GM19035 (cell line): ENCODE measurements around the gene NPFFR2.
A peak's percentile ranks its signal among the peaks of the same experiment; 100 is the strongest.
"Not testable (repeated sequence)": the region's sequence is repeated elsewhere in the genome, so short reads cannot be mapped to it uniquely, and the experiment has no call there.

Experiments
- ATAC-seq: cut with Tn5 transposase; IDR thresholded peaks from one replicate; pipeline ENCODE4 v1.9.1; 2021; ENCODE audit not compliant: unreplicated experiment

The NPFFR2 gene

DNA sequence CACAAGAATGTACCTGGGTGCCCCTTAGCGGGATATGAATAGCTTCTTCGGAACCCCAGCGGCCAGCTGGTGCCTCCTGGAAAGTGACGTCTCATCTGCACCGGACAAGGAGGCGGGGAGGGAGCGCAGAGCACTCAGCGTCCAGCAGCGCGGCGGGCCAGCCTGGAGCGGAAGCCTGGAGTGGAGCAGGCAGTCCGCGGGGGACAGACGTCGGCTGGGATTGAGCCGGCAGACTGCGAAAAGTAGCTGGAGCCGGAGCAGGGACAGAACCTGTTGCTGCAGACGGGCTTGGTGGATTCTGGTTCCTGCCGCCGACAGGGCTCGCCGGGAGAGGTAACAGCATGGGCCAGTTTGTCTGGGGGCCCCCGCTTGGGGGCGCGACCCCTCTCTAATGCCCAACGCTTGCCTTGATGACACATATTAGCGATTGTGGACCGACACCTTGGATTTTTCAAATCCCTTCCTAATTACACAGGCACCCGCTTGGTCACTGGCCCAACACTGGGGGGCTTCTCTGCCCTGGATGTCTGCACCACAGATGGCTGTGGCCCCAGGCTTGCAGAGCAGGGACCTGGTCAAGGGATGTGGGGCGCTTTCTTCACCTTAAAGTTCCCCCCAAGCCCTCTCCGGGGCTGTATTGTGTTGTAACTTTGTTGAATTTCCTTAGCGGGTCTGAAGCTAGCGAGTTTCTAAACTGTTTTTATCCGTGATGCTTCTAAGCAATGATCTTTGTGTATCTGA is at the start of gene NPFFR2:
Gene NPFFR2, plus strand, starts transcription at position 133 of the 741 bp plus-strand sequence. CDS start 96,592 bp downstream, outside the sequence.
- no peak for ATAC-seq

GRCh38 chr4:71992571-71993312 is 39.1 kb upstream of the NPFFR2 start:
- ATAC-seq = no peak

DNA sequence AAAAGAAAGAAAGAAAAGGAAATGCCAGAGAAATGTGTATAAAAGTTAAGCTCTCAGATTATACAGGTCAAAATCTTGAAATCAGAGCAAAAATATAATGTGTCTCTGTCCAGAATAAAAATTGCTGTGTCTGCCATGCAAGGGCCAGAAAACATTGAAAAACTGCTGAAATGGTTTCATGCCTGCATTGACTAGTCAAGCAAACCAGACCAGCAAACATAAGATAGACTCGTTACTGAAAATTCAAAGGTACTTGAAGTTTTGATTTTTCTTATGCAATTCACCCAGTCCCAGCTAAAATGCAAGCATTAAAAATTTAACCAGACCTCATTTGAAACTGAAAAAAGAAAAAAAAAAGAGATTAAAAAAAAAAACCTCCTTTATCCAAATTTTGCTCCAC is 37.2 kb upstream of the NPFFR2 start:
- no peak for ATAC-seq

- ATAC-seq = no peak
Observed at GRCh38 chr4:71995297-71995696, 36.5 kb upstream of the NPFFR2 start.

- ATAC-seq = no peak
Observed at GRCh38 chr4:72006586-72006985, 25.2 kb upstream of the NPFFR2 start.

GRCh38 chr4:72011906-72012305 is 19.9 kb upstream of the NPFFR2 start:
- no peak for ATAC-seq

DNA sequence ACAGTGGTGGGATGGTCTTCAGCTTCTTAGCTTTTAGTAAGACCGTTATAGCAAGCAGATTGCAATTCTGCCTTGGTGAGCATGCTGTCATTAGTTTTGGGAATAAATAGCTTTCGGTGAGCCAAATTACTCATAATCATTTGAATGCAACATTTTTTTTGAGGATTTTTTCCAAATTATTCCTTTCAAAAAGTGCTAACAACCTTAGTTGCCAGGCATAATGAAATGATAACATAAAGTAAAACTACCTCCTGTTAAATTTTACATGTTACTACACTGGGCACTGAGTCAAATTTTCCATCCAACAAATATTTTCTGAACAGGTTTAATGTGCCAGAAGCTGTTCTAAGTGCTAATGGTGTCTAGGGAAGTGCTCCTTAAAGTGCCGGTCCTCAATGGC is 15.8 kb upstream of the NPFFR2 start:
- ATAC-seq = no peak

DNA sequence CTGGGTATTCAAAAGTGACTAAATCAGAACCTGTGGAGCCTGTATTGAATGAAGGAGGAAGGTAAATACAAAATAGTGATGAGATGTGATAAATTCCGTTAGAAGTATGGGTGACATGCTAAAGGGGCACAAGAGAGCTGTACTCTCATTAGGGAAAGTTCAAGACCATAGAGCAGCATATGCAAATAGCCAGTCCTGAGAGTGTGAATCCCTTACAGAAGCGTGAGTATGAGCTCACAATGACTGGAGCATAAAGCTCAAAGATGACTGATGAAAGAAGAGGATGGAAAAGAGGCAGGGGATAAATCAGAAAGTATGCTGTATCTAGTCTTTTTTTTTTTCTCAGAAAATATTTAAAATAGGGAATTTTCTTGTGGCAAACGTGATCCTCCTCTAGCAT is 12.1 kb upstream of the NPFFR2 start:
- ATAC-seq = no peak

DNA sequence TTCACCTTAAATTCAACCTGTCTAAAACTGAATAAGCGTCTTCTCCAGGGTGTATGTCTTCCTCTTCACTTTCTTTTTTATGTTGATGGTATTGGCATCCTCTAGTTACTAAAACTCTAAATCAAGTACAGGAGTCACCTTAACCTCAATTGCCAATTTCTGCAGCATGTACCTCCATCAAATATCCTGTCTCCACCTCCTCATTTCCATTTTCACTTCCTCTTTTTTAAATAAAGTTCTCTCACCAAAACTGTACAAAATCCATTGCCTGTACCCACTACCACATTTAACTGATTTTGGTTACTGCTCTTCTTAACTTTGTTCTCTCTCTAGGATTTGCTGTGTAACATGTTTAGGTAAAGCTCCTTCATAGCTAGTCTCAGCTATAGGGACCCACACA is 9.2 kb upstream of the NPFFR2 start:
- no peak for ATAC-seq

DNA sequence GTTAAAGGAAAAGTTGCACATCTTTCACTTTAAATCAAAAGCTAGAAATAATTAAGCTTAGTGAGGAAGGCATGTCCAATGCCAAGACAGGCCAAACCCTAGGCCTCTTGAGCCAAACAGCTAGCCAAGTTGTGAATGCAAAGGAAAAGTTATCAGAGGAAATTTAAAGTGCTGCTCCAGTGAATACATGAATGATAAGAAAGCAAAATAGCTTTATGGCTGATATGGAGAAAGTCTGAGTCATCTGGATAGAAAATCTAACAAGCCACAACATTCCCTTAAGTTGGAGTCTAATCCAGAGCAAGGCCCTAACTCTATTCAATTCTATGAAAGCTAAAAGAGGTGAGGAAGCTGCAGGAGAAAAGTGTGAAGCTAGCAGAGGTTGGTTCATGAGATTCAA is 23.8 kb downstream of the NPFFR2 start:
- ATAC-seq = no peak

GRCh38 chr4:72063726-72064125 is 31.9 kb downstream of the NPFFR2 start:
- no peak for ATAC-seq

GRCh38 chr4:72067051-72067450 is 35.3 kb downstream of the NPFFR2 start:
- no peak for ATAC-seq

DNA sequence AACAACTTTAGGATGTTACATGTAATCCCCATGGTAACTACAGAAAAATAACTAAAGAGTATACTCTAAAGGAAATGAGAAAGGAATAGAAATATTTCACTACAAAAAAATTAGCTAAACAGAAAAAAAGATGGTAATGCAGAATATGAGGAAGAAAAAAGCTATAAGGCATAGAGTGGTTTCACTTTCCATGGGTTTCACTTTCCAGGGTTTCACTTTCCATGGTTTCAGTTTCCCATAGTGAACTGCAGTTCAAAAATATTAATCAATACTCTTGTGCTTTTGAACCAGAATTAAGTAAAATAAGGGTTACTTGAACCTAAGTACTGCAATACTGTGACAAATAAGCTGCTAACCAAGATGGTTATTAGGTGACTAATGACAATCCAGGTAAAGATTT is 42.0 kb downstream of the NPFFR2 start:
- ATAC-seq = no peak

- ATAC-seq = no peak
Observed at GRCh38 chr4:72076562-72076961, 44.8 kb downstream of the NPFFR2 start.

GRCh38 chr4:72077346-72077745 is 45.5 kb downstream of the NPFFR2 start:
- ATAC-seq = no peak

DNA sequence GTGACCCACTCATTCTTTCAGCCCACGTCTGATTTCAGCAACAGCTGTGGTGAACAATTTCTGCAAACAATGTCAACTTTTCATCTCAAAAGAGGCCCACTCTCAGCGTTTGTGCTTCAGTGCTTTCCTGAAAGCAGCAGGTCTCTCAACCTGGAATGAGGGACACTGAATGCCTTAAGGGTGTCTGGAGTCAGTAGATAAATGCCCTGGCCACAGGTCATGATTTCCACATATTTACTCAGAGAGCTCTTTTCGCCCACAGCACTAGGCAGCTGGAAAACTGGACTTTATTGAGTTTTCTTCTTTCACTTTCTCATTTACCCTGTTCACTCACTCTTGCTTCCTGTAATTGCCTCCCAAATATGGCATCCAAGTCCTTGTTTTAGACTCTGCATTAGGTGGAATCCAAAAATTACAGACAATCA is 52.8 kb downstream of the NPFFR2 start:
- ATAC-seq = peak; percentile 73

DNA sequence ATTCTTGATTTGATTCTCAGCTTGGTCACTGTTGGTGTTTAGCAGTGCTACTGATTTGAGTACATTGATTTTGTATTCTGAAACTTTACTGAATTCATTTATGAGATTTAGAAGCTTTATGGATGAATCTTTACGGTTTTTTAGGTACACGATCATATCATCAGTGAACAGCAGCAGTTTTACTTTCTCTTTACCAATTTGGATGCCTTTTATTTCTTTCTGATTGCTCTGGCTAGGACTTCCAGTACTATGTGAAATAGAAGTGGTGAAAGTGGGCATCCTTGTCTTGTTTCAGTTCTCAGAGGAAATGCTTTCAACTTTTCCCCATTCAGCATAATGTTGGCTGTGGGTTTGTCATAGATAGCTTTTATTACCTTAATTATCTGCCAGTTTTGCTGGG is 58.8 kb downstream of the NPFFR2 start:
- ATAC-seq = not testable (repeated sequence)

DNA sequence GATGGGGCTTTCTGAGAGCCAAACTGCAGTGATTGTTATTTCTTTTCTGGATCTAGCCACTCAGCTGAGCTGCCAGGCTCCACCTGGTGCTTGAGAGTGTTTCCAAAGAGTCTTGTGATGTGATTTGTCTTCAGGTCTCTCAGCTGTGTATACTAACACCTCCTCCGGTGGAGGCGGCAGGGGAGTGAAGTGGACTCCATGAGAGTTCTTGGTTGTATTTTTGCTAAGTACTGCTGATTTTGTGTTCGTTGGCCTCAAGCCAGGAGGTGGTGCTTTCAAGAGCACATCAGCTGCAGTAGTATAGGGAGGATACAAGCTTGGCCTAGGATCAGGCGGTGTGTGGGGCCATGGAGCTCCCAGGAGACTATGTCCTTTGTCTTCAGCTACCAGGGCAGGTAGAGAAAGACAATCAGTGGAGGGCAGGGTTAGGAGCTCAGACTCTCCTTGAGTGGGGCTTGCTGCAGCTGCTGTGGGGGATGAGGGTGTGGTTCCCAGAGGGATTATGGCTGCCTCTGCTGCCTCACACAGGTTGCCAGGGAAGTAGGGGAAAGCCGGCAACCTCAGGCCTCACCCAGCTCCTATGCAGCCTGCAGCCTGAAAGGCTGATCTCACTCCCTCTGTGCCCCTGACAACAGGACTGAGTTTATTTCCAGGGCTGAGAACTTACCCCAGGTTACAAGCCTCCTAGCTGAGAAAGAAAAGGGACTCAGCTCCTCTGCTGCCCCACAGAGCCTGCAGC is 62.4 kb downstream of the NPFFR2 start:
- no peak for ATAC-seq

- no peak for ATAC-seq
Observed at GRCh38 chr4:72107456-72107855, 75.7 kb downstream of the NPFFR2 start.

DNA sequence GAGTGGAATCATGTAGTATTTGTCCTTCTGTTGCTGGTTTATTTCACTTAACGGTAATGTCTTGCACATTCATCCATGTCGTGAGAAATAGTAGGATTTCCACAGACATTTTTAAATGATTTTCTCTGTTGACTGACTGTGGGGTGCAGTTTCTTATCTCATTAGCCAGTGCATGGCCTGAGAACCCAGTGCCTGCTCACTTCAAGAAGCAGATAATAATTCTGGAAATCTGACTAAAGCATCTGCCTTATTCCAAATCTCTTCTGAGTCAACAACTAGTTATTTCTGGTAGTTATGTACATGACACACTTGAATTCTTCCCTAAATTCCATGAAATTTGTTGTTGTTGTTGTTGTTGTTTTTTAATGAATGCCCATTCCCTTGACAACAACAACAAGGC is 77.6 kb downstream of the NPFFR2 start:
- ATAC-seq = no peak

DNA sequence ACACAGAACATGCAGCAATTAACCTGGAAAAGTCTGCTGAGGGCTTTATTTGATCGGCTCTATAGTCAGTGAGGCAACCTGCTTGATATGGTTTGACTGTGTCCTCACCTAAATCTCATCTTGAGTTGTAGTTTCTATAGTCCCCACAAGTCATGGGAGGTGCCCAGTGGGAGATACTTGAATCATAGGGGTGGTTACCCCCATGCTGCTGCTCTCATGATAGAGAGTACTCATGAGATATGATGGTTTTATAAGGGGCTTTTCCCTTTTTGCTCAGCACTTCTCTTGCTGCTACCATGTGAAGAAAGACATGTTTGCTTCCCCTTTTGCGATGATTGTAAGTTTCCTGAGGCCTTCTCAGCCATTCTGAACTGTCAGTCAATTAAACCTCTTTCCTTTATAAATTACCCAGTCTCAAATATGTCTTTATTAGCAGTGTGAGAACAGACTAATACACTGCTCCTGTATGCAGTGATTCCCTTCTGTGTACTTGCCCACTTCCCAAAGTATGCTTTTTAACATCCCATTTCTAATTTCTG is 78.2 kb downstream of the NPFFR2 start:
- ATAC-seq = no peak

GRCh38 chr4:72110886-72111285 is 79.1 kb downstream of the NPFFR2 start:
- ATAC-seq = no peak
